ENCODE results near the gene EVL. TPM values are rescaled to one million over a fixed set of nuclear protein-coding genes. Genes with fewer than 3 reads are reported as not detected.

The EVL gene
- total and polyA plus RNA-seq, 2 of the 8 experiments (the other 6 are each of a cell fraction or from before 2014, with no cell fraction given): 30.7 to 64.6 TPM

GRCh38 chr14:100018054-100018453, 47.2 kb upstream of the EVL start (continued):
- TF ChIP-seq CHD7 (IDR thresholded peaks at IDR 0.05; ENCODE audit: insufficient replicate concordance, low read length) (no peak), YY1 (IDR thresholded peaks at IDR 0.05; ENCODE audit: low read depth, low read length) (no peak), GTF2F1 (IDR thresholded peaks at IDR 0.05; ENCODE audit: borderline replicate concordance, low read depth, low read length) (no peak), E2F6 (IDR thresholded peaks at IDR 0.05) (no peak), HDAC6 (IDR thresholded peaks at IDR 0.05; ENCODE audit: low read depth, low read length) (no peak), POLR2A (IDR thresholded peaks at IDR 0.05; ENCODE audit: control extremely low read depth in 1 of 2, low read depth in 2 of 2, low read length in 2 of 2) (no peak), SP2 (IDR thresholded peaks at IDR 0.05; ENCODE audit: low read length) (no peak), BCL11A (IDR thresholded peaks at IDR 0.05; ENCODE audit: low read depth in 2 of 2, low read length in 2 of 2) (no peak)

All from H1 (cell line).